DMS53 treated with DMSO at 0.1 percent for 48 hours (cell line): ENCODE data around the gene VPS41.
"Not testable (repeated sequence)": the region's sequence is repeated elsewhere in the genome, so short reads cannot be mapped to it uniquely, and the experiment has no call there.

Source experiments
- DNase-seq: peaks from one replicate; lab custom pipeline; 2025; ENCODE audit not compliant: unreplicated experiment; lab: John Stamatoyannopoulos, UW

VPS41 gene

DNA sequence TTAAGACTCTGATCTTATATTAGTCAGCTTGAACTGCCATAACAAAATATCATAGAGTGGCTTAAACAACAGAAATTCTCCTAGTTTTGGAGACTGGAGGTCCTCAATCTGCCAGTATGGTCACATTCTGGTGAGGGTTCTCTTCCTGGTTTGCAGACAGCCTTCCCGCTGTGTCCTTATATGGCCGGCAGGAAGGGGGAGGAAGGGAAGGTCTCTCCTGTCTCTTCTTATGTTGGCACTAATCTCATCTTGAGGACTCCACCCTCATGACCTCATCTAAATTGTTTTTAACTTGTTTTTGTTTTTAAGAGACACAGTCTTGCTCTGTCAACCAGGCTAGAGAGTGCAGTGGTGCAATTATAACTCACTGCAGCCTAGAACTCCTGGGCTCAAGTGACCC is 53.1 kb downstream of the VPS41 start:
- DNase-seq: no peak

DNA sequence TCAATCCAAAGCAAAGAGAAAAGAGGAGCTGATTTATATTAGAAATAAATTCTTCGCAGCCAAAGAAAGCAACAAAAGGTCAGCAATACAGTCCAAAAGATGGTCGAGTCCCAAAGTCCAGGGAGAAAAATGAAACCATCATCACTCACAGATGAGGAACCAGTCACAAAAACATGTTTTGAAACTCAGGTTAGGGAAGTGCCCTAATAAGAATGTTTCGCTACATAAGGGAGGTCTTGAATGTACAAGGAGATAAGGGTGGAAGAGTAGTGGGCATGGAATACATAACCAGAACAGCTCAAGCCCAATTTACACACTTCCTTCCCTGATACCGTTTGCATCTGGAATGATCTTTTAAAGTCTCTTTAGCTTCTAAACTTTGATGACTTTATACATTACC is 53.6 kb downstream of the VPS41 start:
- no peak for DNase-seq

GRCh38 chr7:38854947-38855346 is 54.0 kb downstream of the VPS41 start:
- not testable (repeated sequence) for DNase-seq

- DNase-seq: no peak
These were observed 57.7 kb downstream of the VPS41 start for GRCh38 chr7:38851321-38851720.

- DNase-seq: no peak
These were observed 62.7 kb downstream of the VPS41 start for GRCh38 chr7:38846280-38846679.

GRCh38 chr7:38844952-38845563 is 63.9 kb downstream of the VPS41 start:
- DNase-seq: no peak

GRCh38 chr7:38842746-38843145 is 66.2 kb downstream of the VPS41 start:
- DNase-seq: no peak

GRCh38 chr7:38840736-38841460 is 68.1 kb downstream of the VPS41 start:
- DNase-seq: no peak

DNA sequence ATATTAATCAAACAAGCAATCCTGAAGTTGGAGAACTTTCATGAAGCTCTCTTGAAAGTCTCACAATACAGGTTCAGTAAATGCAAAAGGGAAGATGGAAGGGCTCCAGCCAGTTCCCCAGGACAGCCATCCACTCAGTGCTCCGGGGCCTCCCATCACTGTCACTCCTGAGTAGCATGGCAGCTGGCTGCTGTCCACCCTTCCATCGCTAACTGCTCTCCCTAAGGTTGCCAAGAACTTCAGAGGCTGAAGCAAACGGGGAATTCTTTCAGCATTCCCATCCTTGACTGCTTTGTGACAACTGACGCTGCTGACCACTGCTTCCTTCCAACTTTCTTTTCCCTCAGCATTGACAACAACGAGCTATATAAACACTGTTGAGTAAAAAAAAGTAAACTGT is 69.1 kb downstream of the VPS41 start:
- DNase-seq: no peak

GRCh38 chr7:38838725-38839385 is 70.1 kb downstream of the VPS41 start:
- no peak for DNase-seq

GRCh38 chr7:38834357-38834756 is 74.6 kb downstream of the VPS41 start:
- no peak for DNase-seq

DNA sequence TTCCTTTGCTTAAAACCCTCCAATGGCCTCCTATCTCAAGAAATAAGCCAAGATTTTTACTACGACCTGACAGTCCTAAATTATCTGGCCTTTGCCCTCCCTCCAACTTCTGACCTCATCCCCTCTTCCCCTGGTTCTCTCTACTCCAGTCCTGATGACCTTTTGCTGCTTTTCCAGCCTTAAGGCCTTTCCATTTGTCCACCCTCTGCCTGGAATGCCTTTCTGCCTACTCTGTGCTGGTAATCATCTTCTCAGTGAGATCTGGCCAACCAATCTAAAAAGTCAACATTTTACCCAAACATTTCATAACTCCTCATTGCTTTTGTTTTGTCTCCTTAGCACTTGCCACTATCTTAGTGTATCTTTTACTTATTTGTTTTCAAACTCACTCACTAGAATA is 75.7 kb downstream of the VPS41 start:
- no peak for DNase-seq

GRCh38 chr7:38831259-38831996 is 77.6 kb downstream of the VPS41 start:
- no peak for DNase-seq

DNA sequence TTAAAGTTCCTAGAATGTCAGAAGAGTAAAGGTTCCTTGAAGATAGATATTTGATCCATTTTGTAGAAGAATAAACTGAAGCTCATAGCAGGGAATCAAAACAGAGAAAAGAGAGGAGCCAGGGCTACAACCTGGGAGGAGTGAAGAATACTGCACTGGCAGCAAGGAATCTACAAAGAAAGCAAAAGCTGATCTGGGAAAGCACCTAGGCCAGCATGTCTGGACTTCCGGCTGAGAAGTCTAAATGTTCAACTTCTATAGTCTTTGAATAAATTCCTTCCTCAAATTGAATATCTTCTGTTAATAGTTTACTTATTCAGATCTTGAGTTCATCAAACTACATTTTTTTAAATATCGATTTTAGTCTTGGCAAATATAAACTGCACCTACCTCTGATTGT is 78.2 kb downstream of the VPS41 start:
- DNase-seq: no peak

DNA sequence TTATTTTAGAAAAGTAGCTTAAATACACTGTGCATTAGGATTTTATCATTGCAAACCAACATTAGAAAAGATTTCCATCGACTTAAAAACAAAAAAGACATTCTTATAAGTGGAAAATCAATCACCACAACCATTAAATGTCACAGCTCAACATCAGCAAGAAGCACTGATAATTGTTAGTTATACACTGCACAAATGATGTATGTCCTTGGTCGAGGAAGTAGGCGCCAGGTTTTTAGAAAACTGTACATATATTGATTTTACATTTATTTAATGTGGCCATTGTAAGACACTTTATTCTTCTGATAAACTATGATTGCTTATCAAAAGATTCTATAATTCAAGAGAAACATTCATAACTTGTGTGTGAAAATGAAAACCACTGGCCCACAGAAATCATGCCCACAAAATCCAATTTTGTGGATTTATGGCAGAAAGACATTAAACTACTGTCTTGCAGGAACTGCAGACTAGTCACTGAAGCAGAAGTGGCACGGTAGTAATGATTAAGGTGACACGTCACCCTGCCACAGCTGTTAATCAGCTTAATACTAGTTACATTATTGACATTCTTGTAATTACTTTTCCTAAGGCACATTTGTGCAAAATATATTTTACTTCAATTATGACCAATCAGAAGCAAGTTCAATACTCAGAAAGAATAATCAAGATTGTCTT is 79.4 kb downstream of the VPS41 start:
- no peak for DNase-seq

GRCh38 chr7:38828026-38828425 is 81.0 kb downstream of the VPS41 start:
- no peak for DNase-seq

DNA sequence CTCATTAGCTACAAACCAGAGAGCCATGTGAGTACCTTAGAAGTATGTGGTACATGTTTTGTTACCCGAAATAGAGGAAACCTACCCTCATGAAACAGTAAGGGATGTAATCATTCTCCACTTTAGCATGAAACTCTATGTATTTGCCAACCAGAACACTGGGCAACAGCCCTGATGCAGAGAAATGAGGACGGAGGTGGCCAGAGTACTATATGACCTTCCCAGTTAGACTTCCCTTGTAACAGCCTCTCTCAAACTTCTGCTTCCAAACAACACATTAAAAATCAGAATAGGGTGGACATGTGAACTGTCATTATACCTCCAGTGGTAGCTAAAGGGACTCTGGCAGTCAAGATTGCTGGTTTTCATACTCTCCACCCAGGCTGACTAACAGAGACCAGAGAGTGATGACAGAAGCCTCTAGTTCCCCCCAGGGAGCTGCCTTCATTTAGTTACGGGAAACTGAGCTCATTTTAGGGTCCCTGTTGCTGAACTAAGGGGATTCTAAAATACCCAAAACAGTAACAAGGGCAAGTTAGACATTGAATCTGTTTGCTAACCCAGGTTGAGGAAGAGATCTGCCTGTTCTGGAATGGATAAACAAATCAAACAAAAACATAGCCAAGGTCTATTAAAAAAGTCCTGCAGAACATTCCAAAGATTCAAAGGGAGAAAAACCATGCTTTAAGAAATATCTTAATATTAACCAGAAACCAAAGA is 83.1 kb downstream of the VPS41 start:
- no peak for DNase-seq

- DNase-seq: no peak
These were observed 84.0 kb downstream of the VPS41 start for GRCh38 chr7:38824948-38825347.

GRCh38 chr7:38822549-38822948 is 86.4 kb downstream of the VPS41 start:
- no peak for DNase-seq

GRCh38 chr7:38820571-38820970 is 88.4 kb downstream of the VPS41 start:
- DNase-seq: no peak

DNA sequence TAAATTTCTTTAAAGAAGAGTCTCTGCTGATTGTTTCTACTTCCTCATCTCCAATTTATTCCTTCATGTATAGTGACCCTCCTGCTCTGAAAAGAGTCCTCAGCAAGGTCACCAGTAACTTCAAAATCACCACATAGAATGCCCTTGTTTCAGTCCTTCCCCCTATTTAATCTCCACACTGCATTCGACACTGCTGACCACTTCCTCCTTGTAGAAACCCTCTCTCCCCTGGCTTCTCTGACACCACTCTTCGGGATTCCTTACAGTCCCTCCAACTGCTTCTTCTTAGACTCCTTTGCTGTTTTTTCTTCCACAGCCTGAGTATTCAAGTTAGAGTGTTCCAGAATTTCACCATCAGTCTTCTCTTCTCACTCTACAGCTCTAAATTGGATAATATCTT is 89.5 kb downstream of the VPS41 start:
- no peak for DNase-seq
